GM08714 (cell line): ENCODE data around the gene UNC93B1.
"Not testable (repeated sequence)": the region's sequence is repeated elsewhere in the genome, so short reads cannot be mapped to it uniquely, and the experiment has no call there.

Experiments
- H3K4me3 ChIP-seq: fragments of 200-500 bp; sonication (Bioruptor generic); 2 replicates; pipeline ENCODE4 v1.5.1; 2014; ENCODE audit warnings: mild to moderate bottlenecking, low read length, inconsistent platforms
- ZNF274 ChIP-seq: IDR thresholded peaks from 2 replicates; pipeline ENCODE4 v1.6.1; 2012; ENCODE audit warnings: mild to moderate bottlenecking, low read depth, low read length

Gene UNC93B1

GRCh38 chr11:67983951-67984350 lies 19.9 kb downstream of the UNC93B1 start:
- no peak for TF ChIP-seq ZNF274
- no peak overlapping the region for H3K4me3 ChIP-seq

- H3K4me3 ChIP-seq = not testable (repeated sequence)
These were observed 21.5 kb downstream of the UNC93B1 start for GRCh38 chr11:67982255-67982857.

DNA sequence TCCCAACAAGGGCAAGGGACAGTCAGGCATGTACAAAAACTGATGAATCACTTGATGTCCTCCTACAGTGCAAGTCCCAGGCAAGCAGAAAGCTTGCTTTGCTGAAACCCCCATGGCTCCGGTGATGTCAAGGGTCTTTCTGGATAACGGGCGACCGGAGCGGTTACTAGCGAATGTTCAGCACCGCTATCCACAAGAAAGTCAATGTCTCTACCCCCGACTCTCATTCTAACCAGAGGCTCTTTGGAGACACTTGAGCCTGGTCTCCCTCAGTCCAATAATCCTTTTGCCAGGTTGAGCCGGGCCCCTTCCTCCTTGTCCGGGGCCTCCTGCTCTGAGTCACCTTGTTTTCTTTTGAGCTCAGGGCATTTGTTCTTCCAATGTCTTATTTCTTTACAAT lies 22.7 kb downstream of the UNC93B1 start:
- not testable (repeated sequence) for H3K4me3 ChIP-seq

DNA sequence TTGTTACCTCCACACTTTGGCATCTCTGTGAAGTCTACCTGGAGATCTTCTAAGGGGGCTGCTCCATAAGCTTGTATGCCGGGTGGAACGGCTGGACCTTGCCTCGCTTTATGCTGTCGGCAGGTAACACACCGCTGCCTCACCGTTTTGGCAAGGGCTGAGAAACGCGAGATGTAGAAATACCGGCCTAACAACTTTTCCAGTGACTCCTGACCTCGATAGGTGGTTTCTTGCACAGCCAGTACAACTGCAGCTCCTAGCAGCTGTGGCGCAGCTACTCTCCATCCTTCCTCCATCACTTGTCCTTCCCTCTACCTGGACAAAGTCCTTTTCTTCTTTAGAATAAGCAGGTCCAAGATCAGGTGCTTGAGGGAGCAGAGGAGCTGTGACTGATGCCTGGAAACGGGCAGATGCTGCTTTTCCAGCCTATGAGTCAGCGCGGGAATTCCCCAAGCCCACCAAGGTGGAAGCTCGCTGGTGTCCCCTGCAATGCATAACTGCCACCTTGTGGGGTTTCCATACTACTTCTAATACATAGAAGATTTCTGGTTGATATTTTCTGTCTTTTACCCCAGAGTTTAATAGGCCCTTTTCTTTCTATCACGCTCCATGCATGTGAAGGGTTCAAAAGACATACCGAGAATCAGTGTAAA lies 25.0 kb downstream of the UNC93B1 start:
- H3K4me3 ChIP-seq = not testable (repeated sequence)

DNA sequence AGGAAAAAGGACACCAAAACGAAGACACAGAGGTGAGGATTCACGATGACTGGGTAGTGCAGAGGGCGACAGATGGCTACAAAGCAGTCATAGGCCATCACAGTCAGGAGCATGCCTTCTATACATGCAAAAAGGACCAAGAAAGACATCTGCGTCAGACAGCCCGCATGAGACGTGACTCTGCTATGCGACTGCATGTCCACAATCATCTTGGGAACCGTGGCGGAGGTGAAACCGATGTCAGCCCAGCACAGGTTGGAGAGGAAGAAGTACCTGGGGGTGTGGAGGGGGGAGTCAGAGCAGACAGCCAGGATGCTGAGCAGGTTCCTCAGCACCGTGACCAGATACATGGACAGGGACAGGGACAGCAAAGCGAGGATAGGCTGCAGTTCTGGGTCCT lies 29.2 kb downstream of the UNC93B1 start:
- H3K4me3 ChIP-seq = not testable (repeated sequence)

- not testable (repeated sequence) for H3K4me3 ChIP-seq
These were observed 38.0 kb downstream of the UNC93B1 start for GRCh38 chr11:67965830-67966348.

GRCh38 chr11:67964746-67965145 lies 39.2 kb downstream of the UNC93B1 start:
- H3K4me3 ChIP-seq = not testable (repeated sequence)

- H3K4me3 ChIP-seq = not testable (repeated sequence)
These were observed 40.0 kb downstream of the UNC93B1 start for GRCh38 chr11:67963879-67964278.

DNA sequence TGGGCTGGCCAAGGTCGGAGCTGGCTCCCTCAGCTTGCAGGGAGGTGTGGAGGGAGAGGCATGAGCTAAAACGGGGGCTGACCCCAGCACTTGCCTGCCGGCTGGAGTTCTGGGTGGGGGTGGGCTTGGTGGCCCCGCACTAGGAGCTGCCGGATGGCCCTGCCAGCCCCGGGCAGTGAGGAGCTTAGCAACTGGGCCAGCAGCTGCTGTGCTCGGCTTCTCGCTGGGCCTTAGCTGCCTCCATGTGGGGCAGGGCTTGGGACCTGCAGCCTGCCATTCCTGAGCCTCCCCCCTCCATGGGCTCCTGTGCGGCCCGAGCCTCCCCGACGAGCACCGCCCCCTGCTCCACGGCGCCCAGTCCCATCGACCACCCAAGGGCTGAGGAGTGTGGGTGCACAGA lies 40.7 kb downstream of the UNC93B1 start:
- not testable (repeated sequence) for H3K4me3 ChIP-seq

- H3K4me3 ChIP-seq = not testable (repeated sequence)
These were observed 47.7 kb downstream of the UNC93B1 start for GRCh38 chr11:67956236-67956635.

DNA sequence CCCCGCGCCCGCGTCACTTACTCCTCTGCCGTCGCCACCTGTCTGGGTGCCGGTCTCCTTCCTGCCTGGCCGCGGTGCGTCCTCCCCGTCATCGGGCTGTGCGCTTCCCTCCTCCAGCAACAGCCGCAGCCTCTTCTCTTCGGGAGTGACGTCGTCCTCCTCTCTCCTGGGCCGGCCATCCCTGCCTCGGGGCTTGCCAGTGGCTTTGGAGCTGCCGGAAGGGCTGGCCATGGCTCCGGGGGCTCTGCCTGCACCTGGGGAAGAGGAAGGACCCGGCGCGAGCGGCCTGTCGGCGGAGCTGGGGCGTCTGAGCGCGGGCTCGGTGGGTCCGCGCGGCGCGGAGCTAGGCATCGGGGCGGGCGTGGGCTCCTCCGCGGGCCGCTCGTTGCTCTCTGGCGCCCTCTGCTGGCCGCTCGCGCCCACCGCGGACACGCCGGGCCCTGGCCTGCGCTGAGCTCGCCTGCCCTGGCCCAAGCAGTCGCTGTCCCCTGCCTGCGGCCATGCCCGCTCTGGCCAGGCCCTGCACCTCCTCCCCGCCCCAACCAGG lies 48.4 kb downstream of the UNC93B1 start:
- H3K4me3 ChIP-seq = peak overlapping the region; percentile 37; the same call in 1 of the 2 replicates

GRCh38 chr11:67954971-67955370 lies 48.9 kb downstream of the UNC93B1 start:
- not testable (repeated sequence) for H3K4me3 ChIP-seq

- H3K4me3 ChIP-seq = not testable (repeated sequence)
These were observed 49.6 kb downstream of the UNC93B1 start for GRCh38 chr11:67954251-67954650.

DNA sequence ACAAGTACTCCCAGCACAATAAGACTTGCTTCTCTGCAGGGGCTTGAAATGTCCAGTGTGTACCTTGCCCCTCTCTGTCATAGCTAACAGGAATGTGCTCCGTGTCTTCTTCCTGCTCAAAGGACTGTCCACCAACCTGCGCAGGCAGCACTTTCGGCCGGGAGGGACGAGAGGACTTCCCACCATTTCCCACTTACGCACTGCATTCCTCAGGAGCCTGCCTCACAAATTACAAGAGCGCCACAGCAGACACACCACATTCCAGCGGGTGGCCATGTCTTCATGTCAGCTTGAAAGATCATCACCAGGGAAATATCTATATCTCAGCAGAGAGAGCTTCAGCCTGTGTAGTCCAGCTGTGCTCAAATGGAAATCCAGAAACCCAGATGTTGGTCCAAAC lies 53.2 kb downstream of the UNC93B1 start:
- not testable (repeated sequence) for H3K4me3 ChIP-seq

DNA sequence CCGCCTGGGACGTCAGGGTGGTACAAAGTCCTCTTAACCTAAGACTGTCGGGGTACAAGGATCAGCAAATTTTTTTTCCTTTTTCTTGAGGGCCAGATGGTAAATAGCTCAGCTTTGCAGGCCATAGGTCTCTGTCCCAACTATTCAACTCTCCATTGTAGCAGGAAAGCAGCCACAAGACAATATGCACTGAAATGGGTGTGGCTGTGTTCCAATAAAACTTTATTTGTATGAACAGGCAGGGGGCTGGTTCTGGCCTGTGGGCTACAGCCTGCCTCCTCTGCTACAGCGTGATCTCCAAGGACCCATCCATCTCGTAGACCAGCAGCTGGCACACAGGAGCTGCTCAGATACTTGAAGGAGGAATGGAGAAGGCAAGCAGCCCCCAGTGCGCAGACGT lies 56.1 kb downstream of the UNC93B1 start:
- not testable (repeated sequence) for H3K4me3 ChIP-seq

DNA sequence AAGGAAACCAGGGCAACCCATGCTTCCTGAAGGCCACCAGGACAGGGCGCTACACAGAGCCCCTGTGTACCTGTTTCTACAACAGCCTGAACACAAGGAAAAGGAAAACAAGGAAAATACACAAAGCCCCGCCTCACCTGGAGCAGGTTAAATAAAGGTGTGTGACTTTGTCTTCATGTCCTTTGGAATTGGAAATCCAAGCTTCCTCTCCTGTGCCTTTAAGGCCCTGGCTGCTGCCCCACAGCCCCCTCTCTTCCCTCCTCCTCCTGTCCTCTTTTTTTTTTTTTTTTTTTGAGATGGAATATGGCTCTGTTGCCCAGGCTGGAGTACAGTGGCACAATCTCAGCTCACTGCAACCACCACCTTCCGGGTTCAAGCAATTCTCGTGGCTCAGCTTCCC lies 57.5 kb downstream of the UNC93B1 start:
- H3K4me3 ChIP-seq = not testable (repeated sequence)

- not testable (repeated sequence) for H3K4me3 ChIP-seq
These were observed 60.5 kb downstream of the UNC93B1 start for GRCh38 chr11:67943406-67943805.
